Ovary (tissue), 3 donors: ENCODE measurements around the gene CTNNBIP1.

Experiments
- EP300 ChIP-seq: sonication (generic); formaldehyde crosslinking; IDR thresholded peaks from one replicate; pipeline ENCODE4 v1.6.1; 2017; ENCODE audit warnings: antibody characterized with exemption
- POLR2A ChIP-seq: fragments of 450-650 bp; IDR thresholded peaks from one replicate; pipeline ENCODE4 v1.6.1; 2017; ENCODE audit warnings: antibody characterized with exemption, mild to moderate bottlenecking, moderate library complexity
- TF ChIP-seq, protein P1 (sequence below), 3 donors: fragments of 450-650 bp in 2 of 3; fragments of 200-600 bp in 1 of 3; IDR thresholded peaks; one replicate each; pipeline versions ENCODE4 v1.5.1 to v1.8.0; 2016 to 2022; ENCODE audit warnings: antibody characterized with exemption in 3 of 3, mild to moderate bottlenecking in 1 of 3
- donor health status: DM: no; HTN: no; CAD: no.

DNA sequence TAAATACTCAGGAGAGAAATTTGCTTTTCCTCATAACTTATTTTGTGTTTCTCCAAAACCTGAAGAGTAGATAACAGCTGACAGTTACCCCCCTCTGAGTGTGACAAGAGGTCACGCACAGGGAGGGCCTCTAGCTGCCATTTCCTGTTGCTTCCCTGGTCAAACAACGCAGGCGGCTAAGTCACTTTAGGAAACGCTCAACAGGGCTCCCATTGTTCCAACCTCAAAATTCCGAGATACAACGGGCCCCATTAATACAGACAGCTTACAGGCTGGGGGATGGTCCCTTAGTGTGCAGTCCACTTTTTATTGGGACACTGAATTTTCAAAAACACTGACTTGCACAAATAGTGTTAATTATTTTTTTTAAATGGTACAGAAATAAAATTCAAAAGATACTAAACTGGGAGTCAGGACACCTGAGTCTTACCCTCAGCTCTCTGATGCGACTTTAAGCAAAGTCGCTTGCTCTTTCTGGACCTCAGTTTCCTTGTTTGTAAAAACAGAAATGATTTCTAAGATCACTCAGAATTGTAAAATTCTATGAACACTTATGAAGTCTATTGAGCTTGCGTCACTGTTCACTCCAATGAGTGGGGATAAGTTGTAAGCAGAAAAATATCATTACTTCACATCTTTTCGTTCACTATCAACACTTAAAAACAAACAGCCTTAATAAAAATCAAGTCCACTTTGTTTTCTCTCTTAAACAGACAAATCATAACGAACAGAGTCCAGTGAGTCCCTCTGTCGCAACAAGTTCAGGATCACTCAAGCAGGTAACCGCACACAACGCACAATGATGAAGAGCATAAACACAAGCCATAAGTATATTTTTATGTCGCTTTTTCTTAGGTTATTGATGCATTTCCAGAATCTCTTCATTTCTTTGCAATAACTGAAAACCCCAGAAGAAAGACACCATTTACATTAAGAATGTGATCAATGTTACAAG lies 19.6 kb upstream of the CTNNBIP1 start:
- TF ChIP-seq, protein P1, sequence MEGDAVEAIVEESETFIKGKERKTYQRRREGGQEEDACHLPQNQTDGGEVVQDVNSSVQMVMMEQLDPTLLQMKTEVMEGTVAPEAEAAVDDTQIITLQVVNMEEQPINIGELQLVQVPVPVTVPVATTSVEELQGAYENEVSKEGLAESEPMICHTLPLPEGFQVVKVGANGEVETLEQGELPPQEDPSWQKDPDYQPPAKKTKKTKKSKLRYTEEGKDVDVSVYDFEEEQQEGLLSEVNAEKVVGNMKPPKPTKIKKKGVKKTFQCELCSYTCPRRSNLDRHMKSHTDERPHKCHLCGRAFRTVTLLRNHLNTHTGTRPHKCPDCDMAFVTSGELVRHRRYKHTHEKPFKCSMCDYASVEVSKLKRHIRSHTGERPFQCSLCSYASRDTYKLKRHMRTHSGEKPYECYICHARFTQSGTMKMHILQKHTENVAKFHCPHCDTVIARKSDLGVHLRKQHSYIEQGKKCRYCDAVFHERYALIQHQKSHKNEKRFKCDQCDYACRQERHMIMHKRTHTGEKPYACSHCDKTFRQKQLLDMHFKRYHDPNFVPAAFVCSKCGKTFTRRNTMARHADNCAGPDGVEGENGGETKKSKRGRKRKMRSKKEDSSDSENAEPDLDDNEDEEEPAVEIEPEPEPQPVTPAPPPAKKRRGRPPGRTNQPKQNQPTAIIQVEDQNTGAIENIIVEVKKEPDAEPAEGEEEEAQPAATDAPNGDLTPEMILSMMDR (IDR thresholded peaks at IDR 0.05), result no peak
- TF ChIP-seq POLR2A, result no peak
- no peak for TF ChIP-seq EP300
